ENCODE results near the gene ATP8B1.

Gene ATP8B1

GRCh38 chr18:57618910-57619309, 184.2 kb downstream of the ATP8B1 start:
- DNase-seq (ENCODE audit: low spot score) = no peak

DNA sequence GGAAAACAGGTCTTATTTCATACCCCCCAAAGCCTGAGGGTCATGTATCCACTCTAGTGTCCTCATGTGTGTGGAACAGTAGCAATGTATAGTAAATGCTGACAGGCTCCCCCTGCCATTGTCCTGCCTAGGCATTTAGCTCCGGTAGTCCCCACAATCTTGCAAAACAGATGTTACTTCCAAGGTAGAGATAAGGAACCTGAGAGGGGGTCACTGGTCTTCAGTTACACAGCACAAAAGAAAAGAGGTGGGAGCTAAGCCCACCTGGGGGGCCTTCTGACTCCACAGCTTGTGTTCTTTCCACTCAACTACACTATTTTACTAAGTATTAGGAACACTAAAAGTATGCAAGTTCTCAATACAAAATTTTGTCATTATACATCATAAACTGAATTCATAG, 199.2 kb downstream of the ATP8B1 start:
- DNase-seq (ENCODE audit: low spot score) = no peak
